ENCODE measurements around the gene TP53TG5.
A peak's percentile ranks its signal among the peaks of the same experiment; 100 is the strongest.

TP53TG5 gene

GRCh38 chr20:45340236-45340847, 37.8 kb downstream of the TP53TG5 start:
- no peak overlapping the region for H3K4me3 ChIP-seq (ENCODE audit: control insufficient read depth, low read depth, low read length)
- TF ChIP-seq CTCF (conservative IDR thresholded peaks at IDR 0.05; ENCODE audit: control insufficient read depth, insufficient read depth, low read depth, low read length) = no peak
- no peak for DNase-seq (ENCODE audit: low read depth)

- no peak for DNase-seq (ENCODE audit: low read depth)
- H3K4me3 ChIP-seq (ENCODE audit: control insufficient read depth, low read depth, low read length) = no peak overlapping the region
- TF ChIP-seq CTCF (conservative IDR thresholded peaks at IDR 0.05; ENCODE audit: control insufficient read depth, insufficient read depth, low read depth, low read length) = no peak
Observed at GRCh38 chr20:45339799-45340198, 38.3 kb downstream of the TP53TG5 start.

- no peak for TF ChIP-seq CTCF (conservative IDR thresholded peaks at IDR 0.05; ENCODE audit: control insufficient read depth, insufficient read depth, low read depth, low read length)
- DNase-seq (ENCODE audit: low read depth) = no peak
- no peak overlapping the region for H3K4me3 ChIP-seq (ENCODE audit: control insufficient read depth, low read depth, low read length)
Observed at GRCh38 chr20:45339084-45339483, 39.0 kb downstream of the TP53TG5 start.

- TF ChIP-seq CTCF (conservative IDR thresholded peaks at IDR 0.05; ENCODE audit: control insufficient read depth, insufficient read depth, low read depth, low read length) = no peak
- no peak overlapping the region for H3K4me3 ChIP-seq (ENCODE audit: control insufficient read depth, low read depth, low read length)
- peak; percentile 40 for DNase-seq (ENCODE audit: low read depth)
Observed at GRCh38 chr20:45338121-45339030, 39.7 kb downstream of the TP53TG5 start.

GRCh38 chr20:45337367-45338120, 40.6 kb downstream of the TP53TG5 start:
- DNase-seq (ENCODE audit: low read depth) = peak; percentile 84
- TF ChIP-seq CTCF (conservative IDR thresholded peaks at IDR 0.05; ENCODE audit: control insufficient read depth, insufficient read depth, low read depth, low read length) = no peak

GRCh38 chr20:45336530-45337366, 41.4 kb downstream of the TP53TG5 start:
- no peak for TF ChIP-seq CTCF (conservative IDR thresholded peaks at IDR 0.05; ENCODE audit: control insufficient read depth, insufficient read depth, low read depth, low read length)
- DNase-seq (ENCODE audit: low read depth) = peak; percentile 96
- H3K4me3 ChIP-seq (ENCODE audit: control insufficient read depth, low read depth, low read length) = no peak overlapping the region

More at GRCh38 chr20:45337367-45338120, 40.6 kb downstream of the TP53TG5 start:
- no peak overlapping the region for H3K4me3 ChIP-seq (ENCODE audit: control insufficient read depth, low read depth, low read length)

Data from fibroblast of mammary gland (primary cell).